ENCODE measurements around the gene ZNF329.

- no peak for TF ChIP-seq CTCF (IDR thresholded peaks at IDR 0.05)
- TF ChIP-seq POLR2A (IDR thresholded peaks at IDR 0.05): no peak
These were observed 53.7 kb downstream of the ZNF329 start for GRCh38 chr19:58096884-58097283.

All from thyroid gland (tissue), 4 donors.